NCI-H2107 (cell line): ENCODE results near the gene FAM174C.
"Not testable (repeated sequence)": the region's sequence is repeated elsewhere in the genome, so short reads cannot be mapped to it uniquely, and the experiment has no call there.

Experiments
- DNase-seq: peaks from one replicate; lab custom pipeline; 2025; lab: John Stamatoyannopoulos, UW

FAM174C gene

DNA sequence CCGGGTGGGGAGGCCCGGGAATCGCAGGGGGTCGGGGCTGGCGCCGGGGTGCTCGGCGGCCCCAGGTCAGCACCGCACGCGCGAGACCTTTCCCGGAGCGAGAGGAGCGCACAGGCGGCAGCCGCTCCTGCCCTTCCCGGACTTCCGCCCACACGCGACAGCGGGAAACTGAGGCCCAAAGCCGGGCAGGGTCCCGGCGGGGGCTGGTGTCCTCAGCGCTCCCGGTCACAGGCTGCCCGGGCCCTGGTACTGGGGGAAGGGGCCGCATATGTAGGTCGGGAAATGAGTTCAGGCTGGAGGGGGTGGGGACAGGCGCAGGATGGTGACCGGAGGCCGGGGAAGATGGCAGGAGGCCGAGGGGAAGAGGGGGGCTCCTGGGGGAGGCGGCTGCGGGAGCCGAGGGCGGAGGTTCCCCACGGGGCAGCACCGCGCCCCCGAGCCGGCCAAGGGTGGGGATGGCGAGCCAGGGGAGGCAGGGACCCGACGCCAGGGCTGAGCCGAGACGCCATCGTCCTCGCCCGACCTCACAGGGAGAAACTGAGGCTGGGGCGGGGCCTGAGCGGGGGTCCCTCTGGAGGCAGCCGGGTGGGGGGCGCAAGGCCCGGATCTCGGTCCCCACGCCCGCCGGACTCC lies 38.2 kb upstream of the FAM174C start:
- DNase-seq = no peak

DNA sequence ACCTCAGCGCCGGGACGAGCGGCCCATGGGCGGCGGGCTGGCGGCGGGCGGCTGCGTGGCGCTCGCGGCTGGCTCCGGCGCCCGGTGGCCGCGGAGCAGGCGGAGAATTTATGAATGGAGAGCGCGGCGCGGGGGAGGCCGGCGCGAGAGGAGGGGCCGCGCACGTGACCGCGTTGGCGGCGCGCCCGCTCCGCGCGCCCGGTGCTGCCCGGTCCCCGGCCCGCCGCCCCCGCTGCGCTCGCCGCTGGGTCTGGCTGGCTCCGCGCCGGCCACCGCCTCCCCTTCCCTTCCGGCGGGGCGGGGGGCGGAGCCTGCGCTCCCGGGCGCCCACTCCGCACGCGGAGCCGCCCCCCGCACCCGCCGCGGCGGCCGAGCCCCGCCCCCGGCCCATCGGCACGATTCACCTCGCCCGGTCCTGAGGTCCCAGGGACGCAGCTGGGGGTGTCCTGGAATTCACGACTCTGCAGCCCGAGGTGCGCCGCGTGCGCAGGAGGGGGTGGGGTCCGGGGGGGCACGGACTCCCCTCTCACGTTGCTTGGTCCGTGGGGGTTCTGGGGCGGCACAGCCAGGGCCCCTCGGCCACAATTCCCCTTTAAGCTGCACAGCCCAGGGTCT lies 37.5 kb upstream of the FAM174C start, which contains the start of gene CBARP:
Gene CBARP, minus strand, starts transcription at position 252 of the 615 bp plus-strand sequence. CDS start 1,905 bp downstream, outside the sequence.
- no peak for DNase-seq

DNA sequence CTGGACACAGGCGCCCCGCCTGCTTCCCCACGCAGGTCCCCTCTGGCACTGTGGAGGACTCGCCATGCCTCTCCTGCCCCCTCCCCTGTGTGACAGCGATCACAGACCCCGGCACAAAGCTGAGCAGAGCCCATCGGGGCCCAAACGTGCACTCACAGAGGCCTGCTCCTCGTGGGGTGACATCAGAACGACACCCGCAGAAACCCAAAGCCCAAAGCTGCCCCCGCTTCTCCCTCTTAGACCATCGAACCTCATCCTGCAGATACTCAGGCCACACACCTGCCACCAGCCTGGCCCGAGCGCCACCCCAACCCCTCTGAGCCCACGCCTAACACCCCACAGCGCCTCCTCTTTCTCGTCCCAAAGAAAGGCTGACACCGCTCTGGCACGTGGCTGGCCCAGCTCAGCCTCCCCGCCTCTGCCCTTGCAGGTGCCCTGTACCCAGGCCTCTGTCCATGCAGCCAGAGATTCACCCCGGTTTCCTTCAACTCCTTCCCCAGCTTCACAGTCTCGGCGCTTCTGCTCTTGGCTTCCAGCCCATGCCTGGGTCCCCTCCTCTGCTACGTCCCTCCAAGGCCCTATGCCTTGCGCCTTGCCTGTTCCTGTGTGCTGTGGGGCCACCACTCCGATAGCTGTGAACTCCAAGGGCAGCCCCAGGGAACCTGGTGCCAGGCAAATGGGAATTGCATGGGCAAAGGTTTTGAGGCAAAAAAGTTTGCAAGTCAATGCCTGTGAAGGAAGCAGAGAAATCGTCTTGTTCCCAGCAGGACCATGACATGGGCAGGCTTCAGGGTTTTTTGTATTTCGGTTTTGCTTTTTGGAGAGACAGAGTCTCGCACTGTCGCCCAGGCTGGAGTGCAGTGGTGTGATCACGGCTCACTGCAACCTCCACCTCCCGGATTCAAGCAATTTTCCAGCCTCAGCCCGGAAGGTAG lies 36.7 kb upstream of the FAM174C start:
- DNase-seq = no peak

DNA sequence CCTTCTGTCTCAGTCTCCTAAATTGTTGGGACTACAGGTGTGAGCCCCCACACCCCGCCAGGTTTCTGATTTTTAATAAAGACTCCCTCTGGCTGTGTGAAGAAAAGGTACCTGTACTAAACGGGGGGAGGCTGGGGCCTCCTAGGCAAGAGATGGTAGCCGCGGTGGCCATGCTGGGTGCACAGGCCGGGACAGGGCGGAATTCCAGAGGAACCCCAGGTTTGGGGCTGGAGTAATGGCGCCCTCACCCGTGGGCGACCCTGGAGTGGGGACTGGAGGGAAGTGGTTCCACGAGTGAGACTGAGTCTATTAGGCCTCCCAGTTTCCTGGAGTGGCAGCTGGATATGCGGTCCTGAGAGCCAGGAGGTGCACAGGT lies 35.9 kb upstream of the FAM174C start:
- DNase-seq = no peak

DNA sequence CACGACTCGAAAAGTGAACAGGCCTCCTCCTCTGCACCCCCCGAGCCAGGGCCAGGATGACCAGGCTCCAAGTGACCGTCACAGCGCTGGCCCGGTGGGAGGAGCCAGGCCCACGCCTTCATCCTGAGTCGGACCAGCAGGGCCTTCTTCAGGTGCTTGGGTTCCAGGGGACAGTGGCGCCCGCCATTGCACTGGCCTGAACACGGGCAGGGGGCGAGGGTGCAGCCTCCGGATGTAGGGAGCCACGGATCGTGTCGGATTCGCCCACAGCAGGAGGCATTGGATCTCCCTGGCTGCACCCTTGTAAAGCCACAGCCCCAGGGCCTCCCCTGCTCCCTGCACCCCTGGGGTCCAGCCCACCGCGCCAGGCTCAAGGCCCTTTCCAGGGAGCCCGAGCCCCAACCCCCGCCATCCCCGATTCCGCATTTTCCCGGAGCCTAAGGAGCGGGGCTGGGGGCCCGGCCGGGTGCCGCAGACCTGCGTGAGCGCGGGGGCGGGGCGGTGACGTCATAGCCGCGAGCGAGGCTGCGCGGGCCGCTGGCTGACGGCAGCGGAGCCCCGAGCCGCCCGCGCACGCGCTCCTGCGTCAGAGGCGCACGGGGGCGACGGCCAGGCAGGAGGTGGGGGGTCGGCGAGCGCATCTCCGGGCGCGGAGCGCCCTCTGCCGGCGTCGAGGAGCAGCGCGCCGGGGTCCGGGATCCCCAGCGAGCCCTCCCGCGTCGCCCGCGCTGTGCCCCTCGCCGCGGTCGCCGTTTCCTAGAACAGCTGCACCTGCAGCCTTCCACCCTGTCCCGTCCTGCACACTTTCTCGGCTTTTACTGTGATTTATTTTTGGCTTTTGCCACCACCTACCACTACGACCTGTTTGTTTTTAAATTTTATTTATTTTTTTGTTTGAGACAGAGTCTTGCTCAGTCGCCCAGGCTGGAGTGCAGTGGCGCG lies 35.3 kb upstream of the FAM174C start:
- DNase-seq = peak; percentile 78

DNA sequence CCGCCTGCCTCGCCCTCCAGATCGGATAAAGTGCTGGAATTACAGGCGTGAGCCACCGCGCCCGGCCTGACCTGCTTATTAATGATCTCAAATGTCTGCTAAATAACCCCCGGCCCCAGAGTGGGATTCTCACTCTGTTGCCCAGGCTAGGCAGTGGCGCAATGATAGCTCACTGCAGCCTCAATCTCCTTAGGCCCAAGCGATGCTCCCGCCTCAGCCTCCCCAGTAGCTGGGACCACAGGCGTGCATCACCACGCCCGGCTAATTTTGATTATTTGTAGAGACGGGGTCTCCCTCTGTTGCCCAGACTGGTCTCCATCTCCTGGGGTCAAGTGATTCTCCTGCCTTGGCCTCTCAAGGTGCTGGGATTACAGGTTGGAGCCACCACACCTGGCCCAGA lies 34.4 kb upstream of the FAM174C start:
- DNase-seq = no peak

DNA sequence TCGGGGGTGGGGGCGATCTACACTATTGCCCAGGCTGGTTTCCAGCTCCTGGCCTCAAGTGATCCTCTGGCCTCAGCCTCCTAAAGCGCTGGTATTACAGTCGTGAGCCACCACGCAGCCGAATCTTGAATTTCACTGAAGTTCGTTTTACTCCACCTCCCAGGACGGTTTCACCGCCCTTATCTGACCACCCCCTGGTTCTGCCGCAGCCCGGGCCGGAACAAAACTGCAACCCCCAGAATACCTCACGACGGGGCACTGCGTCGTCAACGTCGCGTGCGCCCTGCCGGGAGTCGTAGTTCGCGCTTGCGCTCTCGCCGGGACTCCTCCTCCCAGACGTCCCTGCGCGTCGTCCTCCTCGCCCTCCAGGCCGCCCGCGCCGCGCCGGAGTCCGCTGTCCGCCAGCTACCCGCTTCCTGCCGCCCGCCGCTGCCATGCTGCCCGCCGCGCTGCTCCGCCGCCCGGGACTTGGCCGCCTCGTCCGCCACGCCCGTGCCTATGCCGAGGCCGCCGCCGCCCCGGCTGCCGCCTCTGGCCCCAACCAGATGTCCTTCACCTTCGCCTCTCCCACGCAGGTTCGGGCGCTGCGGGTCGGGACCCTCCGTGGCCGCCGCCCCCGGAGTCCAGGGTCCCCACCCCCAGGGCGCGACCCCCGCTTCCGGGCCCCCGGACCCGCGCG lies 33.8 kb upstream of the FAM174C start, which contains the start of gene ATP5F1D:
Gene ATP5F1D, plus strand, starts transcription at position 335 of the 679 bp plus-strand sequence. Its CDS starts 100 bp downstream, at position 435.
- peak; percentile 73 for DNase-seq

DNA sequence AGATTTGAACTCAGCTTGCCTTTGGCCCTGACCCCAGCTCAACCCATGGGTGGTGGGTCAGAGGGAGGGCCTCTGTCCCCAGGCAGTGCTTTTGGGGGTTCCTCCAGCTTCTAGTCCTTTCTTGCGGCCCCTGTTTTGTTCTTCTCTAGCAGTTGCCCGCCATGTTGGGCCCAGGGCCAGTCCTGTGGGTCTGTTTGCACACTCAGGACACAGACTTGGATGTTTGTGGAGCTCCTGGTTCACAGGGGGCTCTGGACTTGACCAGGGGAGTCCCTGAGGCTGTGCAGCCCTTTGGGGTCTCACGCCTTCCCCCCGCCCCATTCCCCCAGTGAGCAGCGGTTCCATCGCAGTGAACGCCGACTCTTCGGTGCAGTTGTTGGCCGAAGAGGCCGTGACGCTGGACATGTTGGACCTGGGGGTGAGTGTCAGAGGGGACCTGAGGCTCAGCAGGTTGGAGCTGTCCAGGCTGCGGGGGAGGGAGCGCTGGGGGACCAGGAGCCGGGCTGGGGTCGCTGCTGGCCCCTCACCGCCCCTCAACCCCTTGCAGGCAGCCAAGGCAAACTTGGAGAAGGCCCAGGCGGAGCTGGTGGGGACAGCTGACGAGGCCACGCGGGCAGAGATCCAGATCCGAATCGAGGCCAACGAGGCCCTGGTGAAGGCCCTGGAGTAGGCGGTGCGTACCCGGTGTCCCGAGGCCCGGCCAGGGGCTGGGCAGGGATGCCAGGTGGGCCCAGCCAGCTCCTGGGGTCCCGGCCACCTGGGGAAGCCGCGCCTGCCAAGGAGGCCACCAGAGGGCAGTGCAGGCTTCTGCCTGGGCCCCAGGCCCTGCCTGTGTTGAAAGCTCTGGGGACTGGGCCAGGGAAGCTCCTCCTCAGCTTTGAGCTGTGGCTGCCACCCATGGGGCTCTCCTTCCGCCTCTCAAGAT lies 31.3 kb upstream of the FAM174C start:
- DNase-seq = no peak

DNA sequence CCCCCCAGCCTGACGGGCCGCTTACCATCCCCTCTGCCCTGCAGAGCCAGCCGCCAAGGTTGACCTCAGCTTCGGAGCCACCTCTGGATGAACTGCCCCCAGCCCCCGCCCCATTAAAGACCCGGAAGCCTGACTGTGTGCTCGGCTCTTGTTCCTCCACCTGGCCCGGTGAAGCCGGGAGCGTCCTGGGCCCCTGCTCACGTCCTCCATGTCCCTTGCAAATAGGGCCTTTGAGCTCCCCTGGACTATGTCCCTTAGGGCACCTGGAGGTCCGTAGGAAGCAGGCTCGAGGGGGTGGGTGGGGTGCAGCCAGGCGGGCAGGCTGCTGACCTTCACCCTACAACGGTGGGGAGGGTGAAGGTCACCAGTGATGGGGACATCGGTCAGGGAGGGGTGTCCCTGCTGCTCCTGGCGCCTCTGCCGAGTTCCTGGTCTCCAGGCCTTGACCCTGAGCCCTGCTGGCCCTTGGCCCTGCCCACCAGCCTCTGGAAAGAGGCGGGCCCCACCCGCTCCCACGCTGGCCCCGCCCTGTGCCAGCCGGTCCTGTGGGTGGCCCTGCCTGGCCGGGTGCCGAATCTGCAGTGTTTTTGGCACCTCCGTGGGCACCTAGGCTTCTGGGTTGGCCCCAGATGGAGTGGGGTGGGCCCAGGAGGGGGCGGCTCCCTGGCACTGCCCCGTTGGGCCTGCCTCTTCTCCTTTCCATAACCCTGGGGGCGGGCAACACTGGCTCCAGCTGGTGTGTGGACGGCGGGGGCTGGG lies 30.5 kb upstream of the FAM174C start:
- DNase-seq = no peak

DNA sequence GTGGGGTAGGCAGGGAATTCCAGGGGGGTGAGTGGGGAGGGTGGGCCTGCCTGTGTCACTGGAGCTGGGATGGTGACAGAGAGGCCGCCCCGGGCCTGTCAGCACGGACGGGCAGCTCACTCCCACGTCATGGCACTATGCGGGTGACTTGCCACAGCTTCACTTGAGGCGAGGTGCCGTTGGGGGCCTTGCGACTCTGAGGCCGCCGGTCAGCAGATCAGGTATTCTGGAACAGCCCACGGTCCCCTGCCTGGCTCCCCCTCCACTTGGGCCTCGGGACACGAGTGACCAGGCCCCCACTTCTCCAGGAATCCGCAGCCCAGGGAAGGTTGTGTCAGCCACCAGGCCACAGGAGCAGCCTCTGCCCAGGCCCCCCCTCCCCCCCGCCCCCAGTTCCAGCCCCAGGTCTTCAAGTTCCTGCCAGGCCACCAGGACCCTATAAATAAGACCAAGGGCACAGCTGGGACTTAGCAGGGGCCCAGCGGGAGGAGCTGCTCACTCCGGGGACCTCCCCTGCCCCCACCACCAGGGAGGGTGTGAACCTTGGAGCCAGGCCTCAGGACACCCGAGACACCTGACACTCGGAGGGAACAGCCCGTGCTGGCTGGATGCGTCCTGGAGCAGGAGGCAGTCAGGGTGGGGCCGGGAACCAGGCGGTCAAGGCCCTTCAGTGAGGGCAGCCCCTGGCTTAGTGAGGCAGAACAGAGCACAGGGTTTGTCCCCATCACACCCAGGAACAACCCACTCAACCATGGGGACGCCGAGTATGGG lies 29.7 kb upstream of the FAM174C start:
- DNase-seq = no peak

DNA sequence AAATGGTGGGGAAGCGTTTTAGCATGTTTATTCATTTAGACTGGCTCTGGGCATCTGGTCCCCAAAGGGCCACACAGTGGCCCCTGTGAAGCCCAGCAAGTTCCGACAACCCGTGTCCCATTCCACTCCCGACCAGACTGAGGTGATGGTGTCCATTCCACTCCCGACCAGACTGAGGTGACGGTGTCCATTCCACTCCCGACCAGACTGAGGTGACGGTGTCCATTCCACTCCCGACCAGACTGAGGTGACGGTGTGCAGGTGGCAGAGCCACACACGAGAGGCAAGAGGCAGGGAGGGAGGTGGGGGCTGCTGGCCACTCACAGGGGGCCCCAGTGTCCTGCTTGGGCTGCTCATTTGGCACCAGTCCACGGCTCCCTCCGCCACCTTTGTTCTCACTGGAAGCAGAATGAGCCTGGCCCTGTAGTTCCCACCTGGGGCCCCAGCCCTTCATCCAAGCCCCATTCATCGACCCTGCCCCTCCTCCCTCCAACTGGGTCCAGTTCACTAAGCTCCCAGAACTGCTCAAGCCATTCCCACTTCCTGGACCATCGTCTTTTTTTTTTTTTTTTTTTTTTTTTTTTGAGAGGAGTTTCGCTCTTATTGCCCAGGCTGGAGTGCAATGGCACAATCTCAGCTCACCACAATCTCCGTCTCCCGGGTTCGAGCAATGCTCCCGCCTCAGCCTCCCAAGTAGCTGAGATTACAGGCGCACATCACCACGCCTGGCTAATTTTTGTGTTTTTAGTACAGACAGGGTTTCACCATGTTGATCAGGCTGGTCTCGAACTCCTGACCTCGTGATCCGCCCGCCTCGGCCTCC lies 28.9 kb upstream of the FAM174C start:
- DNase-seq = not testable (repeated sequence)

DNA sequence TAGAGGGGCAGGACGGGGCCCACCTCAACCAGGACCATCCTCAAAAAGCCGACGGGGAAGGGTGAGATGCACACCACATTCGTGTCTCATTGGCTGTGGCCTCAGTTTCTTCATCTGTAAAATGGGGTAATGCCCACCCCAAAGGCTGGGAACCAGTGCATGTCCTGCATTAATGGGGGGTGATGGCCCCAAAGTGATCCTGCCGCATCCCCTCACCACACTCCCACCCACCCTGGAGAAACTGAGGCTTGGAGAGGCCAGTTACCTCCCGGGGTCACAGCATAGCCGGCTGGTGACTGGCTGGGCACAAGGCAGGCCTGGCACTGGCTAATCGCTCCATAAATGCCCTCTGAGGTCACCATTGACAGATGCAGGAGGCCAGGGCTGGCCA lies 27.6 kb upstream of the FAM174C start:
- DNase-seq = no peak

DNA sequence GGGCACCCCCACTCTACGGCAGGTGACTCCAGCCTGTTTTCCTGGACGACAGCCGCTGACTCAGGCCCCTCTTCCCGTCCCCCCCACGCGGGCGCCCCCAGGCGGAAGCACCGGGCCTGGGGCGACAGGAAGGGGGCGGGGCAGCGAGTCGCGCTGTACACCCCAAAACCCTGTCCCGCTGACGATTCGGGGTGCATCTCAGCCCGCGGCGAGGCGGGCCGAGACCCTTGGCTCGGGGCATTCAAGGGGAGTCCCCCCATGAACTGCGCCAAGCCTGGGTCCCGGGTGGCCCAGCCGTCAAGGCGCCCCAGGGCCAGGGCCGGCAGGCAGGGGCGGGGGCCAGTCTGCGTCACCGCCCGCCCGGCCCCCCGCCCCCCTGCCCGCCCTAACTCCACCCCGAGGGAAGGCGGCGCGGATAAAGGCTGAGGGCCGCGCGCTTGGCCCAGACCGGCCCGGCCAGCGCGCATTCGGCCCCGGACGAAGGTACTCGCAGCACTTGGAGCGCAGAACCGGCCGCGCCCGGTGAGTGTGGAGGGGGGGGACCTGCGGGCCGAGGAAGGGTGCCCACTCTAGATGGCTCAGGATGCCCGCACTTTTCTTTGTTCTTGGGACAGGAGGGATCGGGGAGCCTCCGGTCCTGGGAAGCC lies 27.1 kb upstream of the FAM174C start, which contains the start of gene MIDN:
Gene MIDN, plus strand, starts transcription at position 445 of the 647 bp plus-strand sequence. CDS start 1,714 bp downstream, outside the sequence.
- no peak for DNase-seq

DNA sequence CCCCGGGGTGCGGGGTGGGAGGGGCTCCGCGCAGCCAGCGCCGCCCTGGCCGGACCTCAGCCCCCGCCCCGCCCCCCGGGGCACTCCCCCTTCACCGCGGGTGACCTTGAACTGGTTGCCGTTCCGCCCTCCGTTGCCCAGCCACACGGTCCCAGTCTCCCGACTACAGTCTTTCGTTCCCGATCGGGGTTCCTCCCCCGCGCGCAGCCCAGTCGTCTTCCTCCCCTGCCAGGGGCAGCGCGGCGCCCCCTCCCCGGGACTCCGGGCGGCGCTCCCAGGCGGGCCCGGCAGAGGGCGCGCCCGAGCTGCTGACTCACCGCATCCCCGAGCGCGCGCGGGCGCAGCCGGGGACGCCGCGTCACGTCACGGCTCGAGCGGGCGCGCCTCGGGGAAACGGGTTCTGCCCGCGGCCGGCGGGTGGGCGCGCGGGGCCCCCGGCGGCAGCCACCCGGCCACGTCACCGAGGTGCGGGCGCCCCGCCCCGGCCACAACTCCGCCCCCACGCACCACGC lies 26.5 kb upstream of the FAM174C start:
- DNase-seq = no peak

DNA sequence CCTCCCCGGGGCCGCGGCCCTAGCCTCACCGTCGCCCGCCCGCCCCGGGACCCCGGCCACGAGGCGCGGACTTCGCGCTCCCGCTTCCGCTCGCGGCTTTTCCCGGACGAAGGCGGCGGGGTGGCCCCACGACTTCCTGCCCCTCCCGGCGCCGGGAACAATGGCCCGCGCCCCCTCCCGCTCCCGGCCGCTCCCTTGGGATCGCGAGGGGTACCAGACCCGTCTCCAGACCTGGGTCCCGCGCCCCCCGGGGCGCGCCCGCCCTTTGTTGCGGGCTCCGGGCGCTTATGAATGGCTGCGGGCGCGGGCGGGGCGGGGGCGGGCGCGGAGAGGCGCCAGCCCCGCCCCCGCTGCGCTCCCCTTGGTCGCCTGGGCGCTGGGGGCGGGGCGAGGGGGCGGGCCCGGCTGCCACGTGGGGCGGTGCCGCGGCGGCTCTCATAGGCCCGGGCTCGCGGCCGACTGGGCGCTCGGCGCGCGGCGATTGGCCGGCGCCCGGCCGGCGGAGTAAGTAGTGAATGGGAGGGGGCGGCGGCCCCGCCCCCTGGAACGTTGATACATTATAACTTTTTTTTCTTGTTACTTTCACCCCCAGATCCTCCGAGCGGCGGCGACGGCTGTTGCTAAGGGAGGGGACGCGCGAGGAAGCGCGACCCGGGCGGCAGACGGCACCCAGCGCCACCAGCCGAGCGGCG lies 25.9 kb upstream of the FAM174C start:
- peak; percentile 88 for DNase-seq

DNA sequence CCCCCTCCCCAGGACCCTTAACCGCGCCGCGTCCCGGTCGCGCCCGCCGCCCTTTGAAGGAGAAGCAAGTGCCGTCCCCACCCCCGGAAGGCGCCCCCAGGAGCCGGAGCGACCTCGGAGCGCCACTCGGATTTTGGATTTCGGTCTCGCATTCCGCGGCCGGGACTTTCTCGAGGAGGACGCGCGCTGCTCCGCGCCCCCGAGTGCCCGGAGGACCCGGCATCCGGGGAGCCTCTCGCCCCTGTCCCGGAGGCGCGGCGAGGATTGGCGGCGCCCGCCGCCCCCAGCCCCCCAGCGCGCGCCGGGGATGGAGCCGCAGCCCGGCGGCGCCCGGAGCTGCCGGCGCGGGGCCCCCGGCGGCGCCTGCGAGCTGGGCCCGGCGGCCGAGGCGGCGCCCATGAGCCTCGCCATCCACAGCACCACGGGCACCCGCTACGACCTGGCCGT lies 25.3 kb upstream of the FAM174C start:
- no peak for DNase-seq
